ENCODE data around the gene OGDHL. TPM values are rescaled to one million over a fixed set of nuclear protein-coding genes. Genes with fewer than 3 reads are reported as not detected.

OGDHL gene
- total and polyA plus RNA-seq, 2 donors (not counting 3 experiments of a cell fraction or from before 2014, with no cell fraction given) = 0.43 to 1.0 TPM

DNA sequence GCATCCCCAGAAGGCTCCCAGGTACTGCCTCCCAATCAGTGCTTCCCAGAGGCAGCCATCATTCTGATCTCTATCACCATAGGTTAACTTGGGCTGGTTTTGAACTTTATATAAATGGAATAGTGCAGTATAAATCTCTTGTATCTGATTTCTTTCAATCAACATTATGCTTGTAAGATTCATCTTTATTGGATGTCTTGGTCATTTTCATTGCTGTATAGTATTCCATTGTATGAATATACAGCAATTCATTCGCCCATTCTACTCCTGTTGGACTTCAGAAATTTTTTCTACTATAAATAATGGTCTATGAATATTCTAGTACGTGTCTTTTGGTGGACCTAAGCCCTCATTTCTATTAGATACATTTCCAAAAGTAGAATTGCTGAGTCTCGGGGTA, 16.1 kb upstream of the OGDHL start:
- CTCF ChIA-PET = no interaction called here
- intact Hi-C loops (cut with micrococcal nuclease) (no loop called here), dilution Hi-C loops (cut with MboI; ENCODE audit: extremely low pct_ligation_motif_present, low sequenced_read_pairs) (no loop called here)
- Histone ChIP-seq H3K4me1 (ENCODE audit: control insufficient read depth, extremely low read depth, insufficient read depth, low read length) (no peaks in the 10 kb centered on the region), H3K27ac (ENCODE audit: insufficient read depth, low read depth, low read length) (no peak overlapping the region), H3K79me2 (ENCODE audit: control insufficient read depth, insufficient read depth, low read length) (no peaks in the 10 kb centered on the region), H3K4me2 (ENCODE audit: insufficient read depth, low read length) (no peak overlapping the region), H4K20me1 (replicated peaks; ENCODE audit: control insufficient read depth, extremely low read depth, insufficient read depth, low read length) (no peaks in the 10 kb centered on the region), H3K4me3 (replicated peaks in 1 of 3; ENCODE audit: insufficient read depth in 1 of 3, low read depth in 1 of 3, low read length in 3 of 3) (no peak overlapping the region), H2AFZ (ENCODE audit: low read depth, low read length) (no peak overlapping the region), H3K27me3 (ENCODE audit: control insufficient read depth in 2 of 2, insufficient read depth in 2 of 2, low read length in 2 of 2) (peaks cover 2 to 3% of the 10 kb centered on the region in 2 experiments), H3K9me1 (replicated peaks; ENCODE audit: control insufficient read depth, extremely low read depth, insufficient read depth, low read length) (no peaks in the 10 kb centered on the region), H3K9me3 (replicated peaks; ENCODE audit: control insufficient read depth, insufficient read depth, low read length) (no peaks in the 10 kb centered on the region), H3K36me3 (ENCODE audit: control insufficient read depth in 2 of 2, extremely low read depth in 1 of 2, insufficient read depth in 2 of 2, low read length in 2 of 2) (no peaks in the 10 kb centered on the region), H3K9ac (replicated peaks; ENCODE audit: extremely low read depth, insufficient read depth, low read length) (no peak overlapping the region)
- TF ChIP-seq MYC (IDR thresholded peaks at IDR 0.05; ENCODE audit: low read depth, low read length) = no peak
- TF ChIP-seq, protein P1, sequence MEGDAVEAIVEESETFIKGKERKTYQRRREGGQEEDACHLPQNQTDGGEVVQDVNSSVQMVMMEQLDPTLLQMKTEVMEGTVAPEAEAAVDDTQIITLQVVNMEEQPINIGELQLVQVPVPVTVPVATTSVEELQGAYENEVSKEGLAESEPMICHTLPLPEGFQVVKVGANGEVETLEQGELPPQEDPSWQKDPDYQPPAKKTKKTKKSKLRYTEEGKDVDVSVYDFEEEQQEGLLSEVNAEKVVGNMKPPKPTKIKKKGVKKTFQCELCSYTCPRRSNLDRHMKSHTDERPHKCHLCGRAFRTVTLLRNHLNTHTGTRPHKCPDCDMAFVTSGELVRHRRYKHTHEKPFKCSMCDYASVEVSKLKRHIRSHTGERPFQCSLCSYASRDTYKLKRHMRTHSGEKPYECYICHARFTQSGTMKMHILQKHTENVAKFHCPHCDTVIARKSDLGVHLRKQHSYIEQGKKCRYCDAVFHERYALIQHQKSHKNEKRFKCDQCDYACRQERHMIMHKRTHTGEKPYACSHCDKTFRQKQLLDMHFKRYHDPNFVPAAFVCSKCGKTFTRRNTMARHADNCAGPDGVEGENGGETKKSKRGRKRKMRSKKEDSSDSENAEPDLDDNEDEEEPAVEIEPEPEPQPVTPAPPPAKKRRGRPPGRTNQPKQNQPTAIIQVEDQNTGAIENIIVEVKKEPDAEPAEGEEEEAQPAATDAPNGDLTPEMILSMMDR (IDR thresholded peaks at IDR 0.05; ENCODE audit: extremely low read depth in 1 of 2, insufficient read depth in 1 of 2, low read depth in 1 of 2, low read length in 2 of 2) = no peak
- TF ChIP-seq FOS (IDR thresholded peaks at IDR 0.05; ENCODE audit: borderline replicate concordance, insufficient read depth, low read length) = no peak
- TF ChIP-seq JUN (IDR thresholded peaks at IDR 0.05; ENCODE audit: borderline replicate concordance, insufficient read depth, insufficient read length, low read depth) = no peak
- no peak for TF ChIP-seq POLR2A (IDR thresholded peaks at IDR 0.05; ENCODE audit: low read depth, low read length)
- no peak for TF ChIP-seq EZH2 (IDR thresholded peaks at IDR 0.05; ENCODE audit: borderline replicate concordance, low read depth, low read length, severe bottlenecking)
- no peak for TF ChIP-seq MAX (IDR thresholded peaks at IDR 0.05; ENCODE audit: insufficient read depth, insufficient read length)
- no peak for TF ChIP-seq GATA2 (IDR thresholded peaks at IDR 0.05; ENCODE audit: insufficient read depth, insufficient read length, low read depth, low read length)
- TF ChIP-seq POLR2AphosphoS5 (IDR thresholded peaks at IDR 0.05; ENCODE audit: insufficient read depth, low read depth, low read length) = no peak
- DNase-seq (ENCODE audit: low read depth, low spot score) = no peak
- FAIRE-seq = no peak
- no TSS peak for BruUV-seq (replicated peaks)
- POLR2A ChIA-PET = no interaction called here
